ENCODE results near the gene MAP1LC3B. TPM values are rescaled to one million over a fixed set of nuclear protein-coding genes. Genes with fewer than 3 reads are reported as not detected.

Gene MAP1LC3B
- total RNA-seq, 1 donor from 2014 or later: 64.5 TPM

- Histone ChIP-seq H3K27me3 (ENCODE audit: low read depth) (no peaks in the 10 kb centered on the region), H3K9me3 (no peaks in the 10 kb centered on the region), H3K36me3 (peaks cover 37% of the 10 kb centered on the region), H3K27ac (no peak overlapping the region), H3K4me3 (no peak overlapping the region), H3K4me1 (no peaks in the 10 kb centered on the region)
- intact Hi-C loops (cut with DNase I): no loop called here
- ATAC-seq (no peak), DNase-seq (no peak)
- TF ChIP-seq CTCF (IDR thresholded peaks at IDR 0.05): no peak
These were observed 38.5 kb upstream of the MAP1LC3B start for GRCh38 chr16:87353613-87354012.

GRCh38 chr16:87356491-87356853, 35.7 kb upstream of the MAP1LC3B start:
- intact Hi-C loops (cut with DNase I): no loop called here
- peaks cover 53% of the 10 kb centered on the region for H3K36me3 ChIP-seq
- ATAC-seq: no peak
- DNase-seq: no peak
- TF ChIP-seq CTCF (IDR thresholded peaks at IDR 0.05): no peak
- no peaks in the 10 kb centered on the region for H3K4me1 ChIP-seq
- H3K4me3 ChIP-seq: no peak overlapping the region
- no peaks in the 10 kb centered on the region for H3K9me3 ChIP-seq
- no peak overlapping the region for H3K27ac ChIP-seq
- H3K27me3 ChIP-seq (ENCODE audit: low read depth): no peaks in the 10 kb centered on the region

DNA sequence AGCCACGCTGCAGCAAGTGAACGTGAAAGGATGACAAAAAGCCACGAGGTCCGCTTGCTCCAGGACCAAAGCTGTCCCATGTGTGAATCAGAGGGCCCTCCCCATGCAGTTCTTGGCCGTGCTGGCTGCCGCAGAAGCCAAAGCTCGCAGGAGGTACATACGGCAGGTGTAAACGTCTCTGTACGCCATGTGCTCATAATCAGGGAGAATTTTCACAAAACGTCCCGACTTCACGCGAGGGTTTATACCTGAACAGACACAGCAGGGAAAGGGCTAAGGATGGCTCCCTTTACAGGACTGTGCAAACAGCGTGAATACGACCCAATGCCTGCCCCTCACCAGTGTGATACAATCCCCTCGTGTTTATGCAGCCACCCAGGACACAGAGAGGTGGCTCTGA, 33.9 kb upstream of the MAP1LC3B start:
- no peak overlapping the region for H3K4me3 ChIP-seq
- intact Hi-C loops (cut with DNase I): no loop called here
- DNase-seq (no peak), ATAC-seq (no peak)
- TF ChIP-seq CTCF (IDR thresholded peaks at IDR 0.05): no peak
- peaks cover 55% of the 10 kb centered on the region for H3K36me3 ChIP-seq
- H3K27me3 ChIP-seq (ENCODE audit: low read depth): no peaks in the 10 kb centered on the region
- H3K9me3 ChIP-seq: no peaks in the 10 kb centered on the region
- no peak overlapping the region for H3K27ac ChIP-seq
- H3K4me1 ChIP-seq: peaks cover 8% of the 10 kb centered on the region

- Histone ChIP-seq H3K4me1 (peaks cover 12% of the 10 kb centered on the region), H3K4me3 (no peak overlapping the region), H3K27me3 (ENCODE audit: low read depth) (no peaks in the 10 kb centered on the region), H3K36me3 (peaks cover 53% of the 10 kb centered on the region), H3K9me3 (no peaks in the 10 kb centered on the region), H3K27ac (no peak overlapping the region)
- ATAC-seq (no peak), DNase-seq (no peak)
- no peak for TF ChIP-seq CTCF (IDR thresholded peaks at IDR 0.05)
- intact Hi-C loops (cut with DNase I): no loop called here
These were observed 33.4 kb upstream of the MAP1LC3B start for GRCh38 chr16:87358696-87359095.

DNA sequence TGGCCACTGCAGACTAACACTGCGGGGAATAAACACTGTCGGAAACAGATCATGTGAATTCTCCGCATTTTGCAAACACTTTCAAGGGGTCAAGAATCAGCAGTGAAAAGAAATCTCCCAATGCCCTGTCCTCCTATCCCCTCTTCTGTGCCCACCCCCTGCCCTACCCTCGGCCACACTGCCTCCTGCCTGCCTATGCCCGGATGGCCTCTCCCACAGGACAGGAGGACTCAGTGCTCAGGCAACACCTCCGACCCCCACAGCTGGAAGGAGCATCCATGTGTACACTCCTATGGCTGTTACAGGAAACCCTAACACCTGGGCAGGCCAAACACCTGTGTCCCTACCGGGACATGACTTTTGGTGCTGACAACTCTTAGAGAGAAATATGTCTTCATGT, 33.0 kb upstream of the MAP1LC3B start:
- ATAC-seq: no peak
- no peak overlapping the region for H3K27ac ChIP-seq
- H3K9me3 ChIP-seq: no peaks in the 10 kb centered on the region
- H3K4me1 ChIP-seq: peaks cover 16% of the 10 kb centered on the region
- intact Hi-C loops (cut with DNase I): no loop called here
- H3K4me3 ChIP-seq: no peak overlapping the region
- no peaks in the 10 kb centered on the region for H3K27me3 ChIP-seq (ENCODE audit: low read depth)
- no peak for TF ChIP-seq CTCF (IDR thresholded peaks at IDR 0.05)
- no peak for DNase-seq
- peaks cover 53% of the 10 kb centered on the region for H3K36me3 ChIP-seq

All from lower lobe of right lung (tissue), 2 donors.